H1 (cell line): ENCODE measurements around the gene ANO6. TPM values are rescaled to one million over a fixed set of nuclear protein-coding genes. Genes with fewer than 3 reads are reported as not detected.

ENCODE experiments used
- HDAC2 ChIP-seq, 2 experiments: fragments of 300-600 bp in 1 of 2; sonication (generic) in 1 of 2; IDR thresholded peaks; 2 replicates each; pipeline ENCODE4 v1.6.1; 2011 to 2012; ENCODE audit warnings: low read depth in 2 of 2, low read length in 2 of 2, mild to moderate bottlenecking in 2 of 2, moderate library complexity in 2 of 2, borderline replicate concordance in 1 of 2, inconsistent platforms in 1 of 2
- RAD21 ChIP-seq, 2 experiments: IDR thresholded peaks in 1 of 2; conservative IDR thresholded peaks in 1 of 2; 2 replicates each; pipeline ENCODE4 v1.6.1; 2011; ENCODE audit warnings: low read depth in 2 of 2, low read length in 2 of 2, improper control_type of control experiment in 1 of 2, inconsistent platforms in 1 of 2, mild to moderate bottlenecking in 1 of 2, moderate library complexity in 1 of 2
- polyA plus RNA-seq, 7 experiments: library from polyadenylated mRNA; depleted of rRNA in 3 of 7; stranded (reverse) in 5 of 7; unstranded in 2 of 7; fragments of >200 nt in 5 of 7; fragments of 200-250 nt in 2 of 7; gene quantifications; 1 replicate in 5 of 7; 2 replicates in 1 of 7; 4 replicates in 1 of 7; pipeline versions ENCODE4 v1.2.1 to v1.2.3, GENCODE V29; 2011 to 2013; ENCODE audit warnings: missing spikeins in 2 of 7, mixed read lengths in 2 of 7
- total RNA-seq: library from RNA; stranded (reverse); fragmentation: NEBNext Ultra II Directional; extraction: Animal tissue kit (Norgen Biotek cat#: 25700); gene quantifications from 2 replicates; pipeline ENCODE4 v1.2.1, GENCODE V29; 2021

Gene ANO6
- total and polyA plus RNA-seq, 2 of the 8 experiments (the other 6 are each of a cell fraction or from before 2014, with no cell fraction given): 15.1 to 39.7 TPM

- TF ChIP-seq RAD21 (IDR thresholded peaks at IDR 0.05 in 1 of 2, conservative IDR thresholded peaks at IDR 0.05 in 1 of 2; ENCODE audit: low read depth in 2 of 2, low read length in 2 of 2): no peak
- TF ChIP-seq HDAC2 (IDR thresholded peaks at IDR 0.05; ENCODE audit: borderline replicate concordance in 1 of 2, low read depth in 2 of 2, low read length in 2 of 2): no peak
These were observed 265.9 kb downstream of the ANO6 start (continued) for GRCh38 chr12:45481746-45482145.
